GM21390 (cell line): ENCODE measurements around the gene ENPEP.
"Not testable (repeated sequence)": the region's sequence is repeated elsewhere in the genome, so short reads cannot be mapped to it uniquely, and the experiment has no call there.

Experiments
- ATAC-seq: cut with Tn5 transposase; IDR thresholded peaks from one replicate; pipeline ENCODE4 v1.9.1; 2021; ENCODE audit not compliant: unreplicated experiment

The ENPEP gene

GRCh38 chr4:110475881-110476818 is at the start of gene ENPEP:
ENPEP (plus strand) TSS chr4:110476155; CDS start chr4:110476415, 260 bp downstream.
- ATAC-seq: no peak

- ATAC-seq: not testable (repeated sequence)
These were observed 44.1 kb upstream of the ENPEP start for GRCh38 chr4:110431805-110432204.

- ATAC-seq: not testable (repeated sequence)
These were observed 38.7 kb upstream of the ENPEP start for GRCh38 chr4:110437292-110437691.

- not testable (repeated sequence) for ATAC-seq
These were observed 36.7 kb upstream of the ENPEP start for GRCh38 chr4:110439209-110439608.

DNA sequence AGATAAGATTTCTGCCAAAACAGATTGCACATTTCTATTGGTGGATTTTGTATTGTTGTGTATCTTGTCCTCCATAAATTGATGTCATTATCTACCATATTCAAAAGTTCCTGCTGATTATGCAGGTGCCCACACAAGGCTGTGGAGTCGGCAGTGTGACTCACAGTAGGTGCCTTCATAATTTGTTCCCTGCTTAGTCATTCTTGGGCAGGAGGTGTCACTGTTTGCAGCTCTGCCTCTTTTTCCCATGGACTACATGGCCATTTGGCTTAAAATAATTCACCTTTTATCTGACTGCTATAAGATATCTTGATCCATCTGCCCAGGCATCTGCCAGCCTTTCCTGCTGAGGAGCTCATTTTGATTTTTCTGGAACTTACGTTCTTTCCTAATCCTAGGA is 33.6 kb upstream of the ENPEP start:
- no peak for ATAC-seq

DNA sequence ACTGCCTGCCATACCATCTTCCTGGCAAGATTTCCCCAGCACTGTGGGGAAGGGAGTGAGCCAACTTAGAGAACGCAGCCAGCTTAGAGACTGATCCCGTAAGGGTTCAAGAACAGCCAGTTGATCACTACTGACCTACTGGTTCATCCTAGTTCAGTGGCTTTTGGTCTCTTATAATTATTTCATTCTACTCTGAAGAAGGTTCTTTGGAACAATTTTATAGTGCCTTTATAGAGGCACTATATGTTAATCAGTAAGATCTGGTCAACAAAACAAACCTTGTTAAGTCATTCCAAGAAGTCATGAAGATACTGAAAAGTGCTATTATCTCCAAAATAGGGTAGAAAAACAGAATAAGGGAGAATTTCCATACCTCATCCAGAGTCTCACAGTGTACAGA is 33.2 kb upstream of the ENPEP start:
- no peak for ATAC-seq

- no peak for ATAC-seq
These were observed 26.0 kb upstream of the ENPEP start for GRCh38 chr4:110449947-110450346.

- no peak for ATAC-seq
These were observed 23.4 kb upstream of the ENPEP start for GRCh38 chr4:110452546-110452945.

GRCh38 chr4:110454441-110454840 is 21.5 kb upstream of the ENPEP start:
- no peak for ATAC-seq

DNA sequence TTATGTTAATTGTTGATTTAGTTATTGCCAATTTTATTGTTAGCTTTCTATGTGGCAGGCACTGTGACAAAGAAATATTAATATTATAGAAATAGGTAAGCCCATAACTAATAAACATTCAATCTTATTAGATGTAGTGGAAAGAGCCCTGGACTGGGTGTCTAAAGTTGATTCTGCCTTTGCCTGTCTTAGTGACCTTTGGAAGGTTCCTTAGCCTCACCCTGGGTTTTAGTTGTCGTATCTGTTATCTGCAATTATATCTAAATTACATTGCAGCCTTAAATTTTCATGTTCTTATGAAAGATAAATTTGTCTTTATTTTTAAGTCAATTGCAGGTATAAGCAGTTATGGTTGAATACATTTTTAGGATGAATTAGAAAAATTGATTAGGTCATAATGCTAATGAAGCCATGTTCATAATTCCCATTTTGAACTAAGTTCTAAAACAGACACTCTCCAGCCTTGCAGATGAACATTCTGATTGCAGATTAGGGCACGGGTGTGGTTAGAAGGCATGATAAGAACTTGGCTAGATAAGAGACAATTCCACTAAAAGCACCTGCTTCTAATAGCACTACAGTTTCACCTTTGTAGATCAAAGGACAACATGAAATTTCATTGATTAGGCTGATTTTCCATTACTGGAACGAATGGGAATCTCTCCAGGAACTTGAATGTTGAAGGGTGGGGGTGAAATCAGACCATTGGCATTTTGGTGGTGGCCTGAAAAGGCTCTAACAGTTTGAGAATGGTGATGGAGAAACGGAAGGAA is 17.3 kb upstream of the ENPEP start:
- ATAC-seq: no peak

GRCh38 chr4:110460074-110460746 is 15.7 kb upstream of the ENPEP start:
- no peak for ATAC-seq

DNA sequence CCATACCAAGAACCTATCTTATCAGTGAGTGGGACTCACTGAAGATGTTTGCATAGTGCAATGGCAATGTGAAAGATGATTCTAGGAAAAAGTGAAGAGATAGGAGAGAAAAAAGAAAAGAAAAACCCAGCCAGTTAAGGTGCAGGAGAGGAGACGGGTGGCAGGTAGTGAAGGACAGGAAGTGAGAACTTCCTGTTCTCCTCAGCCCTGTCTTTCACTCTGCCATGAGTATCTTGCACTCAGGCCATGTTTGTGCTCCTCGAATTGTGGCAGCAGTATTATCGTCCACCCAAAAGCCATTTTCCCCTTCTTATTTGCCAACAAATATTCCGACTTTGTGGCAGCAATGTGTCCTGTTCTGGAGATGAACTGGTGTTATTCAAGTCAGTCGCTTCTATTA is 8.6 kb upstream of the ENPEP start:
- ATAC-seq: no peak

GRCh38 chr4:110472583-110473329 is 3.2 kb upstream of the ENPEP start:
- ATAC-seq: no peak

DNA sequence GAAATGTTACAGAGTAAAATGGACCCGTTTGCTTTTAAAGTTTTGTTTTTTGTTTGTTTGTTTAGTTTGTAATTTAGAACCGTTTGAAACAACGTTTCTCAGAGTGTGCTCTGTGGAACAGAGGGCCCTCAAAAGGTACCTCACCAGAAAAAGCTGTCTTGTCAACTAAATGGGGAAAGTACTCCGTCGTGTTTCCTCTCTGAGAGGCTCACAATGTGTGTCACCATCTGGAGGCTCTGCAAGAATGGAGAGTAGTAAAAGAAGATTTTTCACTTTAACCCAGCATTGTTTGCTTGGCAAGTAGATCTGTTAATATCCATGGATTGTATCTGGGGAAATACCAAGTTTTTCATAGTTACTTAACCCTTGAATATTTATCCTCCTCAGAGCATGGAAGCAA is 1.5 kb upstream of the ENPEP start:
- ATAC-seq: no peak

- ATAC-seq: not testable (repeated sequence)
These were observed 875 bp upstream of the ENPEP start for GRCh38 chr4:110475080-110475479.

- no peak for ATAC-seq
These were observed 1.9 kb downstream of the ENPEP start for GRCh38 chr4:110477836-110478235.

- ATAC-seq: no peak
These were observed 4.1 kb downstream of the ENPEP start for GRCh38 chr4:110480031-110480549.

DNA sequence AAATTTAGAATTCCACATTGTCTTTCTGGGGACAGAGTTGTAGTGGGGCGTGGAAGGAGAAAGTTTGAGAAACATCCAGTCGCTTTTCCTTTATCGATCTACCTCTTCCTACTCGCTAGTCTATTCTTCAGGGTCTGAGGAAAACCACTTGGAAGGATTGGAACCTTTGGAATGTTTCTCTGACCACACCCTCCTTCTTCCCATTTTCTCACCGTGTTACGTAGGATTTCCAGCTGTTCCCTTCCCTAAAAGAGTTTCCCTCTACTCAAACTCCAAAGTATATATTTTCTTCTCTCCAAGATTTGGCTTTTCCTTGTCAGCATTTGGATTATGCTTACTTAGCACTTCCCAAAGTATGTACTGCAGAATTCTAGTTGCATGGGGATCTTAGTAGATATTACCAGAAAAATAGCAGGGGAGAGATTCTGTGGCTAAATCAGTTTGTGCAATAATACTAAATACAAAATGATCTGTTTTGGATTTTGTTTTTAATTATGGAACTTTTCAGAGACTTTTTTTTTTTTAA is 4.9 kb downstream of the ENPEP start:
- no peak for ATAC-seq

DNA sequence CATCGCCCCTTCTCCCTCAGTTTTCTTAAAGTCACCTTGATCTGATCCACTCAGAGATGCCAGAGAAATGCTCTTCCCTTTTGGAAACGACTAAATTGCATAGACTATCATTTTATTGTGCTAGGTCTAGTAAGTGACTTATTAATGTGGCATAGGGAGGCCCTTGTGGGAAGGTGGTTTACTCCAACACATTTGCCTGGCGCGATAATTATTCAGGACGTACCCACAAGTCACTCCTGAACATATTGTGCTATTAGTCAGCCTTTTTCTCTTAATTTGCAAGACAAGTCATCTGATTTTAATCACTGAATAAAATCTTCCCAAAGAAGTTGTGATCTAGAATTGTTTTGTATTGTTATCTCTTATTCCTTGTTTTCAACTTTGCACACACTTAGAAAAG is 7.6 kb downstream of the ENPEP start:
- no peak for ATAC-seq

DNA sequence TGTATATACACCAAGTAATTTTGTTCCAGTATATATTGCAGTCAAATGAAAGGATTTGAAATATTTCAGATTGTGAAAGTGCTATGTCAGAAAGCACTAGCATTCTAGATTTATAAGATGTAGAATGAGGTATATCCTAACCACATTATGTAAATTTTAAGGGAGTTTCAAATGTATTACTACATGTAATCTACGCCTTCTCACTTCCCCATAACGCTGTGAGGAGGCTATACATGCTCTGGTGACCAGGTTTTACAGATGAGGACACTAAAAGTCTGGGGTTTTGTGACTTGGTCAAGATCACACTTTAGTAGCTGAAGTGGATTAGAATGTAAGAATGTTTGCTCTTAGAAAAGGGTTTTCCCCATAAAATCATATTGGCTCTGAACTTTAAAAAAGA is 8.1 kb downstream of the ENPEP start:
- peak; percentile 99 for ATAC-seq
